ENCODE results near the gene RBM6. TPM values are rescaled to one million over a fixed set of nuclear protein-coding genes. Genes with fewer than 3 reads are reported as not detected.

The RBM6 gene
- total RNA-seq, 2 experiments from 2014 or later, result 90.8 to 95.2 TPM

GRCh38 chr3:50125541-50126286, 185.8 kb downstream of the RBM6 start:
- H3K27ac Mint-ChIP-seq, result no peak overlapping the region
- no peak overlapping the region for H3K4me3 Mint-ChIP-seq
- H3K4me1 Mint-ChIP-seq (ENCODE audit: low read depth), result no peaks in the 10 kb centered on the region
- ChIA-PET POLR2A (no interaction called here), CTCF (interaction anchor here (6.4 kb wide), 1 partner anchor 66 kb away, joined by 30 read pairs; the partner anchor contains the start of gene GNAT1)
- H3K27me3 Mint-ChIP-seq, result no peaks in the 10 kb centered on the region
- no peak for TF ChIP-seq CTCF (IDR thresholded peaks at IDR 0.05)
- DNase-seq, result no peak
- intact Hi-C loops (cut with micrococcal nuclease), result no loop called here
- H3K36me3 Mint-ChIP-seq (ENCODE audit: low read depth), result no peaks in the 10 kb centered on the region
- ATAC-seq, result no peak
- H3K9me3 Mint-ChIP-seq, result no peaks in the 10 kb centered on the region

- Mint-ChIP-seq H3K27ac (no peak overlapping the region), H3K36me3 (ENCODE audit: low read depth) (no peaks in the 10 kb centered on the region), H3K27me3 (no peaks in the 10 kb centered on the region), H3K4me1 (ENCODE audit: low read depth) (no peaks in the 10 kb centered on the region), H3K4me3 (no peak overlapping the region), H3K9me3 (no peaks in the 10 kb centered on the region)
- DNase-seq (no peak), ATAC-seq (no peak)
- ChIA-PET CTCF (interaction anchor here (0.7 to 6.4 kb wide), 2 partner anchors 65 to 66 kb away, joined by 3 to 30 read pairs; partner anchors contain the start of gene GNAT1), POLR2A (no interaction called here)
- TF ChIP-seq CTCF (IDR thresholded peaks at IDR 0.05), result no peak
- intact Hi-C loops (cut with micrococcal nuclease), result no loop called here
These were observed 186.6 kb downstream of the RBM6 start for GRCh38 chr3:50126287-50127211.

Other genes starting within 250 kb of the RBM6 start
- under 1 TPM in 1 of 2 experiments, not detected in 1; 0.23 TPM for gene AMIGO3, start 220.5 kb upstream of the RBM6 start, total RNA-seq
- gene GMPPB, start 216.2 kb upstream of the RBM6 start, total RNA-seq, result 10 to 100 TPM; 34.7 to 35.2 TPM
- 10 to 100 TPM; 23.5 to 24.2 TPM for gene IP6K1, start 153.6 kb upstream of the RBM6 start, total RNA-seq
- gene CDHR4, start 140.3 kb upstream of the RBM6 start, total RNA-seq, result not detected
- 1 to 10 TPM; 1.8 to 2.8 TPM for gene INKA1, start 136.9 kb upstream of the RBM6 start, total RNA-seq
- gene UBA7, start 126.2 kb upstream of the RBM6 start, total RNA-seq, result 10 to 100 TPM; 69.9 to 72.3 TPM
- 10 to 100 TPM; 23.2 to 25.1 TPM for gene TRAIP, start 83.6 kb upstream of the RBM6 start, total RNA-seq
- 1 to 10 TPM; 1.8 to 2.1 TPM for gene CAMKV, start 70.2 kb upstream of the RBM6 start, total RNA-seq
- gene MST1R, start 36.3 kb upstream of the RBM6 start, total RNA-seq, result 1 to 10 TPM in 1 of 2 experiments, under 1 TPM in 1; 0.79 to 1.1 TPM
- gene MON1A, start 10.3 kb upstream of the RBM6 start, total RNA-seq, result 1 to 10 TPM; 6.9 to 8.5 TPM
- 100 to 1,000 TPM; 103 to 106 TPM for gene RBM5, start 148.8 kb downstream of the RBM6 start, total RNA-seq
- under 1 TPM; 0.34 to 0.43 TPM for gene SEMA3F, start 215.2 kb downstream of the RBM6 start, total RNA-seq